Activated CD4-positive, alpha-beta memory T cell treated with anti-CD3 and anti-CD28 coated beads, Interleukin-2, amount 10 ng/mL, durations not matched to agents 7 days and 5 days (primary cell): ENCODE results near the gene MEIOC. TPM values are rescaled to one million over a fixed set of nuclear protein-coding genes. Genes with fewer than 3 reads are reported as not detected.
A peak's percentile ranks its signal among the peaks of the same experiment; 100 is the strongest.
"Not testable (repeated sequence)": the region's sequence is repeated elsewhere in the genome, so short reads cannot be mapped to it uniquely, and the experiment has no call there.

Source experiments
- CTCF ChIA-PET: fragments of 350-600 bp; sonication (Branson Sonifier 250); formaldehyde crosslinking; loops from one replicate; lab custom pipeline; 2021; ENCODE audit warnings: antibody characterized with exemption, inconsistent platforms; lab: Charles Lee
- POLR2A ChIA-PET: fragments of 350-600 bp; sonication (Branson Sonifier 250); formaldehyde crosslinking; loops from one replicate; lab custom pipeline; 2021; ENCODE audit warnings: antibody characterized with exemption; lab: Charles Lee
- DNase-seq: peaks from one replicate; pipeline ENCODE4 v3.0.0-alpha.2; 2020
- H3K27ac Mint-ChIP-seq: one replicate; pipeline ENCODE4 v1.8.0; 2021; ENCODE audit warnings: mild to moderate bottlenecking, mixed read lengths
- H3K27me3 Mint-ChIP-seq: one replicate; pipeline ENCODE4 v1.8.0; 2021; ENCODE audit warnings: mixed read lengths
- H3K36me3 Mint-ChIP-seq: one replicate; pipeline ENCODE4 v1.8.0; 2021; ENCODE audit warnings: low read depth, mixed read lengths
- H3K4me1 Mint-ChIP-seq: one replicate; pipeline ENCODE4 v1.8.0; 2021; ENCODE audit warnings: mixed read lengths
- H3K4me3 Mint-ChIP-seq: one replicate; pipeline ENCODE4 v1.8.0; 2021; ENCODE audit warnings: mild to moderate bottlenecking, mixed read lengths
- H3K9me3 Mint-ChIP-seq: one replicate; pipeline ENCODE4 v1.8.0; 2021; ENCODE audit warnings: mixed read lengths
- total RNA-seq, 2 experiments: library from RNA; stranded (reverse); gene quantifications; one replicate each; pipeline ENCODE4 v1.2.3, GENCODE V29; 2021

The MEIOC gene
- total RNA-seq, 2 experiments from 2014 or later, result 0.15 TPM; not detected in 1

GRCh38 chr17:44689477-44690217, 33.4 kb downstream of the MEIOC start, which contains the start of gene CCDC43:
TSS of gene CCDC43 (minus strand) at chr17:44689776. CDS start at chr17:44689753, 23 bp downstream.
- H3K27ac Mint-ChIP-seq, result peak within 1 kb of the TSS; percentile 91
- H3K4me3 Mint-ChIP-seq, result peak within 1 kb of the TSS; percentile 97
- CTCF ChIA-PET, result interaction anchor here (0.6 to 2.4 kb wide), 6 partner anchors 11 to 326 kb away, joined by 3 to 13 read pairs (median 3); partner anchors contain the start of genes DBF4B and FAM171A2
- H3K36me3 Mint-ChIP-seq, result peaks cover 18% of the 10 kb centered on the region
- H3K4me1 Mint-ChIP-seq, result peaks cover 32% of the 10 kb centered on the region
- H3K27me3 Mint-ChIP-seq, result no peaks in the 10 kb centered on the region
- POLR2A ChIA-PET, result interaction anchor here (0.8 to 5.4 kb wide), 8 partner anchors 9 to 720 kb away, joined by 3 to 45 read pairs (median 3); partner anchors contain the start of genes DBF4B and NMT1
- DNase-seq, result peak; percentile 93
- no peaks in the 10 kb centered on the region for H3K9me3 Mint-ChIP-seq

- peak overlapping the region; percentile 49 for H3K27ac Mint-ChIP-seq
- ChIA-PET CTCF (interaction anchor here (0.5 to 2.5 kb wide), 9 partner anchors 10 to 260 kb away, joined by 3 to 9 read pairs (median 3); partner anchors contain the start of genes DBF4B and EFTUD2), POLR2A (interaction anchor here (1.3 to 5.4 kb wide), 3 partner anchors 17 to 719 kb away, joined by 3 to 45 read pairs (median 4); partner anchors contain the start of genes DBF4B and EFTUD2)
Observed at GRCh38 chr17:44690746-44691306, 34.6 kb downstream of the MEIOC start.

GRCh38 chr17:44693609-44694008, 37.3 kb downstream of the MEIOC start:
- H3K9me3 Mint-ChIP-seq, result no peaks in the 10 kb centered on the region
- H3K27ac Mint-ChIP-seq, result no peak overlapping the region
- H3K4me3 Mint-ChIP-seq, result no peak overlapping the region
- H3K4me1 Mint-ChIP-seq, result peaks cover 24% of the 10 kb centered on the region
- POLR2A ChIA-PET, result interaction anchor here (1.2 kb wide), 1 partner anchor 14 kb away, joined by 6 read pairs; the partner anchor contains the start of gene DBF4B
- peaks cover 2% of the 10 kb centered on the region for H3K36me3 Mint-ChIP-seq
- H3K27me3 Mint-ChIP-seq, result no peaks in the 10 kb centered on the region
- CTCF ChIA-PET, result interaction anchor here (1.3 kb wide), 1 partner anchor 160 kb away, joined by 4 read pairs; no protein-coding TSS in a partner anchor
- no peak for DNase-seq

More at GRCh38 chr17:44690746-44691306, 34.6 kb downstream of the MEIOC start:
- not testable (repeated sequence) for H3K9me3 Mint-ChIP-seq, DNase-seq, H3K4me3 Mint-ChIP-seq, H3K27me3 Mint-ChIP-seq
- peaks cover 10% of the 10 kb centered on the region for H3K36me3 Mint-ChIP-seq
- H3K4me1 Mint-ChIP-seq, result peaks cover 29% of the 10 kb centered on the region

- H3K27me3 Mint-ChIP-seq, DNase-seq, H3K4me3 Mint-ChIP-seq, H3K27ac Mint-ChIP-seq, H3K36me3 Mint-ChIP-seq, POLR2A ChIA-PET, H3K4me1 Mint-ChIP-seq, H3K9me3 Mint-ChIP-seq: not testable (repeated sequence)
- CTCF ChIA-PET, result interaction anchor here (0.7 to 2.3 kb wide), 2 partner anchors 9 to 11 kb away, joined by 3 to 9 read pairs; partner anchors contain the start of gene CCDC43
Observed at GRCh38 chr17:44700288-44700687, 44.0 kb downstream of the MEIOC start.

- Mint-ChIP-seq H3K4me1 (peaks cover 9% of the 10 kb centered on the region), H3K36me3 (peaks cover 3% of the 10 kb centered on the region), H3K4me3 (no peak overlapping the region), H3K27me3 (no peaks in the 10 kb centered on the region), H3K27ac (no peak overlapping the region), H3K9me3 (no peaks in the 10 kb centered on the region)
- no peak for DNase-seq
- CTCF ChIA-PET, result interaction anchor here (0.8 to 1.8 kb wide), 3 partner anchors 16 to 174 kb away, joined by 3 to 9 read pairs (median 6); partner anchors contain the start of gene CCDC43
- POLR2A ChIA-PET, result interaction anchor here (0.7 to 4.3 kb wide), 7 partner anchors 8 to 205 kb away, joined by 3 to 45 read pairs (median 3); partner anchors contain the start of genes CCDC43, EFTUD2 and GPATCH8
Observed at GRCh38 chr17:44707755-44708400, 51.6 kb downstream of the MEIOC start.

- H3K4me3 Mint-ChIP-seq, result no peak within 1 kb of the TSS
- POLR2A ChIA-PET, result interaction anchor here (0.7 to 4.3 kb wide), 8 partner anchors 9 to 205 kb away, joined by 3 to 45 read pairs (median 3); partner anchors contain the start of genes CCDC43, EFTUD2 and GPATCH8
- no peak within 1 kb of the TSS for H3K27ac Mint-ChIP-seq
- CTCF ChIA-PET, result interaction anchor here (0.8 to 1.8 kb wide), 3 partner anchors 17 to 175 kb away, joined by 3 to 9 read pairs (median 6); partner anchors contain the start of gene CCDC43
- DNase-seq, result peak; percentile 87
- H3K36me3 Mint-ChIP-seq, result peaks cover 3% of the 10 kb centered on the region
- H3K4me1 Mint-ChIP-seq, result peaks cover 9% of the 10 kb centered on the region
- no peaks in the 10 kb centered on the region for H3K27me3 Mint-ChIP-seq
- H3K9me3 Mint-ChIP-seq, result no peaks in the 10 kb centered on the region
Observed at GRCh38 chr17:44708401-44709263, 52.4 kb downstream of the MEIOC start, which contains the start of gene DBF4B. TSS of gene DBF4B (plus strand) at chr17:44708665. CDS start at chr17:44708821, 156 bp downstream.

GRCh38 chr17:44719444-44719843, 63.2 kb downstream of the MEIOC start:
- POLR2A ChIA-PET, result no interaction called here
- H3K9me3 Mint-ChIP-seq, result no peaks in the 10 kb centered on the region
- H3K36me3 Mint-ChIP-seq, result peaks cover 38% of the 10 kb centered on the region
- DNase-seq, result no peak
- H3K27ac Mint-ChIP-seq, result no peak overlapping the region
- H3K4me1 Mint-ChIP-seq, result no peaks in the 10 kb centered on the region
- no peaks in the 10 kb centered on the region for H3K27me3 Mint-ChIP-seq
- no peak overlapping the region for H3K4me3 Mint-ChIP-seq
- CTCF ChIA-PET, result no interaction called here

- no peak overlapping the region for H3K27ac Mint-ChIP-seq
- H3K4me3 Mint-ChIP-seq, result no peak overlapping the region
- no peak for DNase-seq
- no peaks in the 10 kb centered on the region for H3K27me3 Mint-ChIP-seq
- CTCF ChIA-PET, result no interaction called here
- H3K9me3 Mint-ChIP-seq, result no peaks in the 10 kb centered on the region
- peaks cover 34% of the 10 kb centered on the region for H3K36me3 Mint-ChIP-seq
- H3K4me1 Mint-ChIP-seq, result no peaks in the 10 kb centered on the region
- POLR2A ChIA-PET, result no interaction called here
Observed at GRCh38 chr17:44722254-44722653, 66.0 kb downstream of the MEIOC start.

Other genes starting within 250 kb of the MEIOC start
- 10 to 100 TPM; 38.7 to 43.0 TPM for gene GPATCH8, start 153.1 kb upstream of the MEIOC start, total RNA-seq
- under 1 TPM; 0.10 to 0.25 TPM for gene FZD2, start 99.0 kb upstream of the MEIOC start, total RNA-seq
- 10 to 100 TPM; 22.0 to 22.8 TPM for gene CCDC43, start 33.3 kb downstream of the MEIOC start, total RNA-seq
- gene DBF4B, start 52.2 kb downstream of the MEIOC start, total RNA-seq, result 10 to 100 TPM; 29.0 to 31.0 TPM
- gene ADAM11, start 102.5 kb downstream of the MEIOC start, total RNA-seq, result under 1 TPM; 0.28 to 0.43 TPM
- under 1 TPM; 0.78 to 0.88 TPM for gene GJC1, start 173.8 kb downstream of the MEIOC start, total RNA-seq
- not detected for gene HIGD1B, start 191.4 kb downstream of the MEIOC start, total RNA-seq
- gene EFTUD2, start 243.0 kb downstream of the MEIOC start, total RNA-seq, result 100 to 1,000 TPM; 102 to 114 TPM